H1 (cell line): Measurements from ENCODE around the gene YAP1. TPM values are rescaled to one million over a fixed set of nuclear protein-coding genes. Genes with fewer than 3 reads are reported as not detected.

Experiments used
- CTCF ChIA-PET: fragments of 300-600 bp; sonication (Branson Sonifier 250); formaldehyde crosslinking; loops from one replicate; lab custom pipeline; 2021; ENCODE audit not compliant: partially characterized antibody; lab: Charles Lee
- POLR2A ChIA-PET: fragments of 300-600 bp; sonication (Branson Sonifier 250); formaldehyde crosslinking; loops from one replicate; lab custom pipeline; 2021; ENCODE audit warnings: inconsistent platforms; ENCODE audit not compliant: partially characterized antibody; lab: Charles Lee
- DNase-seq, 2 experiments: peaks; one replicate each; pipeline versions ENCODE4 v3.0.0 to v3.0.0-alpha.2; 2010 to 2022; ENCODE audit warnings: low spot score in 2 of 2, low read depth in 1 of 2, mixed read lengths in 1 of 2
- FAIRE-seq: peaks from 2 replicates; lab custom pipeline; 2011; peaks lifted over from hg19 to GRCh38; lab: Jason Lieb, UNC
- H2AFZ ChIP-seq: 2 replicates; pipeline ENCODE4 v1.8.1; 2012; ENCODE audit warnings: low read length, inconsistent platforms
- H2AK5ac ChIP-seq: 2 replicates; pipeline ENCODE4 v1.6.1; 2013; ENCODE audit warnings: low read depth, low read length
- H2BK120ac ChIP-seq: replicated peaks from 2 replicates; pipeline ENCODE3; 2013; ENCODE audit warnings: low read depth, low read length, inconsistent platforms
- H2BK12ac ChIP-seq: 2 replicates; pipeline ENCODE4 v1.6.1; 2013; ENCODE audit warnings: low read depth, low read length
- H2BK15ac ChIP-seq: 2 replicates; pipeline ENCODE4 v1.6.1; 2013; ENCODE audit warnings: low read length
- H2BK20ac ChIP-seq: 2 replicates; pipeline ENCODE4 v1.6.1; 2013; ENCODE audit warnings: low read length
- H2BK5ac ChIP-seq: 2 replicates; pipeline ENCODE4 v1.6.1; 2013; ENCODE audit warnings: low read depth, low read length
- H3K14ac ChIP-seq: 2 replicates; pipeline ENCODE4 v1.6.1; 2013; ENCODE audit warnings: inconsistent platforms; ENCODE audit not compliant: insufficient read length
- H3K18ac ChIP-seq: 2 replicates; pipeline ENCODE4 v1.6.1; 2013; ENCODE audit warnings: low read length; ENCODE audit errors: extremely low read depth
- H3K23ac ChIP-seq: 2 replicates; pipeline ENCODE4 v1.6.1; 2013; ENCODE audit warnings: inconsistent platforms; ENCODE audit not compliant: insufficient read length
- H3K23me2 ChIP-seq: 2 replicates; pipeline ENCODE4 v1.6.1; 2013; ENCODE audit warnings: low read depth, low read length
- H3K27ac ChIP-seq: 2 replicates; pipeline ENCODE4 v1.6.1; 2011; ENCODE audit warnings: low read depth, low read length, inconsistent platforms
- H3K27me3 ChIP-seq, 4 experiments: replicated peaks in 1 of 4; 1 replicate in 1 of 4; 2 replicates in 3 of 4; pipeline versions ENCODE4 v1.6.1 to v1.8.1; 2011 to 2013; ENCODE audit warnings: low read length in 3 of 4, mild to moderate bottlenecking in 3 of 4, inconsistent platforms in 2 of 4, mixed read lengths in 2 of 4, moderate library complexity in 1 of 4; ENCODE audit not compliant: control insufficient read depth in 3 of 4, insufficient read depth in 3 of 4; ENCODE audit errors: extremely low read depth in 1 of 4
- H3K36me3 ChIP-seq, 4 experiments: 2 replicates each; pipeline versions ENCODE4 v1.6.1 to v1.8.1; 2011 to 2013; ENCODE audit warnings: mild to moderate bottlenecking in 4 of 4, low read length in 3 of 4, moderate library complexity in 2 of 4, control low read depth in 1 of 4, inconsistent platforms in 1 of 4; ENCODE audit not compliant: insufficient read depth in 4 of 4, control insufficient read depth in 2 of 4
- H3K4ac ChIP-seq: replicated peaks from 2 replicates; pipeline ENCODE3; 2013; ENCODE audit warnings: low read length, low read depth, mixed read lengths, inconsistent platforms; ENCODE audit not compliant: insufficient read length
- H3K4me1 ChIP-seq, 4 experiments: replicated peaks in 1 of 4; 1 replicate in 1 of 4; 2 replicates in 3 of 4; pipeline versions ENCODE4 v1.6.1 to v1.8.1; 2011 to 2013; ENCODE audit warnings: low read length in 3 of 4, inconsistent platforms in 2 of 4, mixed read lengths in 1 of 4; ENCODE audit not compliant: insufficient read depth in 4 of 4, control insufficient read depth in 3 of 4
- H3K4me2 ChIP-seq, 2 experiments: 2 replicates each; pipeline versions ENCODE4 v1.6.1 to v1.8.1; 2011 to 2013; ENCODE audit warnings: low read depth in 2 of 2, low read length in 2 of 2, control low read depth in 1 of 2, inconsistent platforms in 1 of 2, mild to moderate bottlenecking in 1 of 2; ENCODE audit not compliant: insufficient read depth in 1 of 2
- H3K4me3 ChIP-seq, 4 experiments: fragments of 200-600, 300-600 bp in 1 of 4; sonication (generic), shearing (Covaris generic), sonication (Bioruptor Twin) in 1 of 4; 2 replicates each; pipeline versions ENCODE4 v1.5.1 to v1.8.1; 2011 to 2016; ENCODE audit warnings: low read length in 4 of 4, low read depth in 3 of 4, control low read depth in 2 of 4, inconsistent platforms in 2 of 4, mild to moderate bottlenecking in 2 of 4, mixed read lengths in 1 of 4, moderate library complexity in 1 of 4; ENCODE audit not compliant: insufficient read depth in 2 of 4; ENCODE audit errors: extremely low read depth in 1 of 4
- H3K56ac ChIP-seq: replicated peaks from 2 replicates; pipeline ENCODE3; 2013; ENCODE audit warnings: low read depth, mild to moderate bottlenecking, mixed read lengths, low read length, inconsistent platforms; ENCODE audit not compliant: insufficient read length
- H3K79me1 ChIP-seq: 2 replicates; pipeline ENCODE4 v1.6.1; 2013; ENCODE audit warnings: low read depth, low read length, control low read depth
- H3K79me2 ChIP-seq, 2 experiments: 2 replicates each; pipeline versions ENCODE4 v1.6.1 to v1.8.1; 2012 to 2013; ENCODE audit warnings: low read length in 2 of 2, mild to moderate bottlenecking in 2 of 2, inconsistent platforms in 1 of 2; ENCODE audit not compliant: insufficient read depth in 2 of 2, control insufficient read depth in 1 of 2
- H3K9ac ChIP-seq, 4 experiments: replicated peaks in 1 of 4; 1 replicate in 1 of 4; 2 replicates in 3 of 4; pipeline versions ENCODE4 v1.6.1 to v1.8.1; 2011 to 2013; ENCODE audit warnings: low read depth in 3 of 4, low read length in 3 of 4, control low read depth in 2 of 4, mild to moderate bottlenecking in 2 of 4, moderate library complexity in 2 of 4, inconsistent platforms in 1 of 4; ENCODE audit errors: extremely low read depth in 1 of 4
- H3K9me3 ChIP-seq, 2 experiments: 2 replicates each; pipeline versions ENCODE4 v1.6.1 to v1.8.1; 2012 to 2013; ENCODE audit warnings: mild to moderate bottlenecking in 2 of 2, moderate library complexity in 2 of 2, control low read depth in 1 of 2, inconsistent platforms in 1 of 2, low read depth in 1 of 2, low read length in 1 of 2, mixed read lengths in 1 of 2; ENCODE audit not compliant: insufficient read depth in 2 of 2
- H4K20me1 ChIP-seq, 2 experiments: replicated peaks in 1 of 2; 2 replicates each; pipeline versions ENCODE3 to v1.8.1; 2011 to 2013; ENCODE audit warnings: inconsistent platforms in 2 of 2, low read length in 2 of 2, mild to moderate bottlenecking in 1 of 2; ENCODE audit not compliant: insufficient read depth in 2 of 2, control insufficient read depth in 1 of 2
- H4K5ac ChIP-seq: 2 replicates; pipeline ENCODE4 v1.6.1; 2013; ENCODE audit warnings: low read length, low read depth, mixed read lengths, inconsistent platforms; ENCODE audit not compliant: insufficient read length
- H4K8ac ChIP-seq: 2 replicates; pipeline ENCODE4 v1.8.0; 2013; ENCODE audit warnings: mild to moderate bottlenecking, moderate library complexity, low read length, inconsistent platforms; ENCODE audit not compliant: insufficient read depth; ENCODE audit errors: extremely low read depth
- H4K91ac ChIP-seq: replicated peaks from 2 replicates; pipeline ENCODE3; 2013; ENCODE audit warnings: low read length, mixed read lengths, inconsistent platforms; ENCODE audit not compliant: insufficient read length
- BACH1 ChIP-seq: IDR thresholded peaks from 2 replicates; pipeline ENCODE4 v1.6.1; 2012; ENCODE audit warnings: low read length, improper control_type of control experiment
- NRF1 ChIP-seq: IDR thresholded peaks from 2 replicates; pipeline ENCODE4 v1.6.1; 2011; ENCODE audit warnings: mild to moderate bottlenecking, low read depth, low read length, improper control_type of control experiment
- WGBS, 2 experiments: shearing (Covaris generic) in 1 of 2; methylation state at CpG; one replicate each; pipeline versions ENCODE4 v1.1.6 to v1.1.7; 2013 to 2015; ENCODE audit warnings: low lambda C conversion rate in 2 of 2, mixed read lengths in 2 of 2, inconsistent platforms in 1 of 2, low coverage in 1 of 2, missing lambda C conversion rate in 1 of 2; ENCODE audit not compliant: insufficient replicate concordance in 2 of 2, insufficient coverage in 1 of 2, insufficient read length in 1 of 2; ENCODE audit errors: extremely low coverage in 1 of 2, missing lambda C conversion rate in 1 of 2; 5-methylcytosine and 5-hydroxymethylcytosine counted together
- polyA plus RNA-seq, 7 experiments: library from polyadenylated mRNA; depleted of rRNA in 3 of 7; stranded (reverse) in 5 of 7; unstranded in 2 of 7; fragments of >200 nt in 5 of 7; fragments of 200-250 nt in 2 of 7; gene quantifications; 1 replicate in 5 of 7; 2 replicates in 1 of 7; 4 replicates in 1 of 7; pipeline versions ENCODE4 v1.2.1 to v1.2.3, GENCODE V29; 2011 to 2013; ENCODE audit warnings: missing spikeins in 2 of 7, mixed read lengths in 2 of 7
- total RNA-seq: library from RNA; stranded (reverse); fragmentation: NEBNext Ultra II Directional; extraction: Animal tissue kit (Norgen Biotek cat#: 25700); gene quantifications from 2 replicates; pipeline ENCODE4 v1.2.1, GENCODE V29; 2021

Gene YAP1
- total and polyA plus RNA-seq, 2 of the 8 experiments (the other 6 are each of a cell fraction or from before 2014, with no cell fraction given), result 62.0 to 108 TPM

GRCh38 chr11:102241026-102241425 is 130.8 kb downstream of the YAP1 start:
- Histone ChIP-seq H3K36me3 (no peaks in the 10 kb centered on the region), H4K20me1 (no peaks in the 10 kb centered on the region), H3K4ac (peak overlapping the region; percentile 9), H3K14ac (no peak overlapping the region), H3K79me2 (no peaks in the 10 kb centered on the region), H3K9me3 (no peaks in the 10 kb centered on the region), H3K18ac (no peak overlapping the region), H2BK12ac (peak overlapping the region; percentile 77), H3K4me2 (no peak overlapping the region), H3K23me2 (no peaks in the 10 kb centered on the region), H4K91ac (peak overlapping the region; percentile 54), H3K79me1 (no peaks in the 10 kb centered on the region), H2BK20ac (peak overlapping the region; percentile 24), H2AK5ac (no peak overlapping the region), H3K27ac (no peak overlapping the region), H3K9ac (no peak overlapping the region), H3K4me3 (no peak overlapping the region), H4K5ac (no peak overlapping the region), H2BK15ac (peak overlapping the region; percentile 83; the same call in 1 of the 2 replicates), H2BK120ac (no peak overlapping the region), H2AFZ (no peak overlapping the region), H4K8ac (no peak overlapping the region), H3K4me1 (no peaks in the 10 kb centered on the region; a peak in 1 of 7 replicates), H2BK5ac (peak overlapping the region; percentile 45; the same call in 1 of the 2 replicates), H3K23ac (no peak overlapping the region), H3K56ac (no peak overlapping the region), H3K27me3 (peaks cover 0 to 2% (median 0%) of the 10 kb centered on the region in 4 experiments; a peak in 1 of 7 replicates)
- TF ChIP-seq BACH1, result 0 out of 2 replicates have a peak, but pooled peaks have one; percentile 17
- no peak for TF ChIP-seq NRF1
- FAIRE-seq, result no peak
- DNase-seq, result no peak
- CTCF ChIA-PET, result interaction anchor here (1.1 kb wide), 1 partner anchor 13 kb away, joined by 6 read pairs; no protein-coding TSS in a partner anchor
- 83% methylated on average over 1 of the region's 1 CpG; no CpG with 5 or more reads in 1 of the 2 experiments for WGBS, 2 experiments
- POLR2A ChIA-PET, result no interaction called here
